K562 (cell line): Measurements from ENCODE around the gene MED19. TPM values are rescaled to one million over a fixed set of nuclear protein-coding genes. Genes with fewer than 3 reads are reported as not detected.
A peak's percentile ranks its signal among the peaks of the same experiment; 100 is the strongest.

Source experiments
- ATAC-seq: fragments of 200-7000 bp; cut with Tn5 transposase; 3 replicates; pipeline ENCODE4 v1.9.1; 2020; ENCODE audit warnings: moderate library complexity
- BruUV-seq: library from RNA; stranded (reverse); fragments of 400-500 nt; replicated peaks from 2 replicates; lab custom pipeline; 2021; lab: Mats Ljungman, UMichigan
- CTCF ChIA-PET: fragments of 300-600 bp; formaldehyde crosslinking; extraction: SDS; loops from one replicate; lab custom pipeline; 2021; ENCODE audit warnings: low intra/inter-chr PET ratio; lab: Yijun Ruan, JAX
- POLR2A ChIA-PET: fragments of 300-600, 350-650 bp; sonication (Branson Sonifier 250); formaldehyde crosslinking; extraction: SDS; loops from one replicate; lab custom pipeline; 2021; ENCODE audit warnings: antibody characterized with exemption, inconsistent platforms; lab: Yijun Ruan, JAX
- DNase-seq, 4 experiments: peaks; one replicate each; pipeline versions ENCODE4 v3.0.0 to v3.0.0-alpha.2; 2011 to 2018; ENCODE audit warnings: low spot score in 3 of 4, mixed read lengths in 3 of 4; ENCODE audit errors: extremely low read depth in 1 of 4
- FAIRE-seq: peaks from 2 replicates; lab custom pipeline; 2011; peaks lifted over from hg19 to GRCh38; lab: Jason Lieb, UNC
- H2AFZ ChIP-seq: 2 replicates; pipeline ENCODE4 v1.6.0; 2011; ENCODE audit warnings: low read depth, low read length, control low read depth, inconsistent platforms
- H3K27ac ChIP-seq: fragments of 200-600 bp; 3 replicates; pipeline ENCODE4 v1.8.0; 2011; ENCODE audit warnings: low read depth, mild to moderate bottlenecking, control low read depth, inconsistent platforms, low read length, moderate library complexity, mixed read lengths; ENCODE audit errors: extremely low read depth
- H3K27me3 ChIP-seq, 2 experiments: fragments of 300-600 bp in 1 of 2; 2 replicates in 1 of 2; 3 replicates in 1 of 2; pipeline versions ENCODE4 v1.6.0 to v1.8.0; 2011; ENCODE audit warnings: inconsistent platforms in 2 of 2, low read length in 2 of 2, mild to moderate bottlenecking in 1 of 2, mixed read lengths in 1 of 2, moderate library complexity in 1 of 2; ENCODE audit not compliant: control insufficient read depth in 2 of 2, insufficient read depth in 2 of 2
- H3K36me3 ChIP-seq: fragments of 300-600 bp; 3 replicates; pipeline ENCODE4 v1.8.0; 2011; ENCODE audit warnings: mild to moderate bottlenecking, low read length, inconsistent platforms; ENCODE audit not compliant: control insufficient read depth, insufficient read depth
- H3K4me1 ChIP-seq, 2 experiments: fragments of 200-600 bp in 1 of 2; replicated peaks in 1 of 2; 2 replicates in 1 of 2; 3 replicates in 1 of 2; pipeline versions ENCODE4 v1.5.1 to v1.8.0; 2011; ENCODE audit warnings: inconsistent platforms in 2 of 2, low read length in 2 of 2, mild to moderate bottlenecking in 1 of 2, mixed read lengths in 1 of 2, moderate library complexity in 1 of 2; ENCODE audit not compliant: control insufficient read depth in 2 of 2, insufficient read depth in 2 of 2
- H3K4me2 ChIP-seq: 2 replicates; pipeline ENCODE4 v1.6.1; 2011; ENCODE audit warnings: low read length, control low read depth, inconsistent platforms, mixed read lengths; ENCODE audit not compliant: insufficient read depth
- H3K4me3 ChIP-seq: fragments of 200-600 bp; sonication (generic), shearing (Covaris generic); 2 replicates; pipeline ENCODE4 v1.5.1; 2016; ENCODE audit warnings: control low read depth, inconsistent platforms
- H3K79me2 ChIP-seq: fragments of 200-600 bp; 3 replicates; pipeline ENCODE4 v1.8.0; 2011; ENCODE audit warnings: low read length, inconsistent platforms; ENCODE audit not compliant: control insufficient read depth, insufficient read depth
- H3K9ac ChIP-seq, 2 experiments: 2 replicates each; pipeline versions ENCODE4 v1.6.0 to v1.6.1; 2011; ENCODE audit warnings: low read depth in 2 of 2, low read length in 2 of 2, control low read depth in 1 of 2, inconsistent platforms in 1 of 2, mild to moderate bottlenecking in 1 of 2, mixed read lengths in 1 of 2; ENCODE audit not compliant: insufficient read depth in 1 of 2
- H3K9me1 ChIP-seq: one replicate; pipeline ENCODE4 v1.6.0; 2011; ENCODE audit warnings: inconsistent platforms, mild to moderate bottlenecking, low read length, moderate library complexity; ENCODE audit not compliant: control insufficient read depth, insufficient read depth
- H3K9me3 ChIP-seq: replicated peaks from 2 replicates; pipeline ENCODE4 v1.5.1; 2011; ENCODE audit warnings: low read depth, low read length, inconsistent platforms; ENCODE audit not compliant: control insufficient read depth, insufficient read depth
- H4K20me1 ChIP-seq: replicated peaks from 2 replicates; pipeline ENCODE4 v1.6.1; 2011; ENCODE audit warnings: low read length, inconsistent platforms, mixed read lengths; ENCODE audit not compliant: control insufficient read depth, insufficient read depth
- CEBPB ChIP-seq: fragments of 450-650 bp; IDR thresholded peaks from 2 replicates; pipeline ENCODE4 v1.6.1; 2016; ENCODE audit warnings: missing genetic modification characterization, missing compliant biosample characterization
- ETV6 ChIP-seq, 3 experiments: fragments of 150-350 bp in 1 of 3; sonication (generic) in 1 of 3; formaldehyde crosslinking in 1 of 3; IDR thresholded peaks; 2 replicates each; pipeline versions ENCODE4 v1.6.1 to v1.8.0; 2014 to 2022; ENCODE audit warnings: borderline replicate concordance in 2 of 3, low read depth in 2 of 3, antibody characterized with exemption in 1 of 3, low read length in 1 of 3, mild to moderate bottlenecking in 1 of 3, missing genetic modification reagents in 1 of 3
- NR4A1 ChIP-seq, 2 experiments: fragments of 250-450 bp in 1 of 2; fragments of 450-650 bp in 1 of 2; sonication (Bioruptor Pico) in 1 of 2; IDR thresholded peaks; 2 replicates each; pipeline versions ENCODE4 v1.4.0 to v1.6.1; 2016 to 2020; ENCODE audit warnings: mild to moderate bottlenecking in 2 of 2, missing compliant biosample characterization in 1 of 2, missing genetic modification characterization in 1 of 2, moderate library complexity in 1 of 2
- SMC3 ChIP-seq: conservative IDR thresholded peaks from 2 replicates; pipeline ENCODE4 v1.6.1; 2011; ENCODE audit warnings: low read depth, low read length, improper control_type of control experiment; ENCODE audit not compliant: insufficient read depth
- STAG1 ChIP-seq: sonication (generic); formaldehyde crosslinking; IDR thresholded peaks from 2 replicates; pipeline ENCODE4 v1.5.0; 2020; ENCODE audit warnings: missing genetic modification reagents, borderline replicate concordance
- TCF3 ChIP-seq: sonication (generic); formaldehyde crosslinking; IDR thresholded peaks from 2 replicates; pipeline ENCODE4 v1.4.0; 2020; ENCODE audit warnings: mild to moderate bottlenecking, missing genetic modification reagents
- WGBS: fragments of 100-300 bp; shearing (Covaris generic); methylation state at CpG from one replicate; pipeline ENCODE4 v1.1.6; 2016; ENCODE audit warnings: low coverage, mixed read lengths; ENCODE audit not compliant: insufficient coverage; ENCODE audit errors: missing lambda C conversion rate; 5-methylcytosine and 5-hydroxymethylcytosine counted together
- in situ Hi-C: fragments of 300-500 bp; cut with MboI; formaldehyde crosslinking; loops from 4 replicates; pipeline ENCODE4 v1.15.0; 2018; ENCODE audit warnings: inconsistent platforms, mixed read lengths
- intact Hi-C: fragments of 100-400 bp; cut with micrococcal nuclease; formaldehyde crosslinking; loops from 2 replicates; pipeline ENCODE4 v1.14.2; 2022
- polyA plus RNA-seq, 8 experiments: library from polyadenylated mRNA; depleted of rRNA in 4 of 8; stranded (reverse) in 5 of 8; unstranded in 3 of 8; fragments of >200 nt; fragmentation: Nextera tagmentation in 2 of 8; fragmentation: Illumina TruSeq in 1 of 8; extraction: Ambion mirVana in 2 of 8; extraction: Trizol in 1 of 8; gene quantifications; 2 replicates each; pipeline versions ENCODE4 v1.2.1 to v1.2.3, GENCODE V29; 2011 to 2014; ENCODE audit warnings: inconsistent platforms in 1 of 8, missing spikeins in 1 of 8
- total RNA-seq, 7 experiments: library from RNA; depleted of rRNA in 6 of 7; stranded (reverse); fragments of >200 nt in 6 of 7; fragmentation: Illumina TruSeq in 2 of 7; extraction: Trizol in 2 of 7; gene quantifications; 2 replicates each; pipeline versions ENCODE4 v1.2.1 to v1.2.3, GENCODE V29; 2011 to 2021; ENCODE audit warnings: low replicate concordance in 1 of 7
- TF ChIP-seq, protein P1 (sequence below), 2 experiments: fragments of 450-650 bp in 1 of 2; sonication (generic) in 1 of 2; formaldehyde crosslinking in 1 of 2; IDR thresholded peaks in 1 of 2; conservative IDR thresholded peaks in 1 of 2; 2 replicates each; pipeline versions ENCODE4 v1.6.1 to v1.8.1; 2016 to 2023; ENCODE audit warnings: mild to moderate bottlenecking in 2 of 2, moderate library complexity in 2 of 2, inconsistent platforms in 1 of 2, missing genetic modification reagents in 1 of 2
- TF ChIP-seq, protein P2 (sequence below), 2 experiments: fragments of 450-650 bp; formaldehyde crosslinking in 1 of 2; IDR thresholded peaks; 2 replicates each; pipeline versions ENCODE4 v1.4.0 to v1.6.1; 2014 to 2020; ENCODE audit warnings: mild to moderate bottlenecking in 2 of 2, borderline replicate concordance in 1 of 2, low read depth in 1 of 2

MED19 gene
- total and polyA plus RNA-seq, 9 of the 15 experiments (the other 6 are each of a cell fraction or from before 2014, with no cell fraction given): 7.3 to 23.5 (median 15.0) TPM

DNA sequence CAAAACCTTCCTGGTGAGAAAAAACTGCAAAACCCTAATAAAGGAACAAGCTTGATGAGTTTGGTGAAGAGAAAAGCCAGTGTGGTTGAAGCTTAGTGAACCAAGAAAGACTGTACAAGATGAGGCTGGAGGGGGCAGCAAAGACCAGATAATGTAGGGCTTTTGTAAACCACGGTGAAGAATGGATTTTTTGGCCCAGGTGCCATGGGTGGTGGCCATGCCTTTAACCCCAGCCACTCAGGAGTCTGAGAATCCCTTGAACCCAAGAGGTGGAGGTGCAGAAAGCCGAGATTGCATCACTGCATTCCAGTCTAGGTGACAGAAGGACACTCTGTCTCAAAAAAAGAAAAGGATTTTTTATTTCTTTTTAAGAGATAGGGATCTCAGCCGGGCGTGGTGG is 49.1 kb downstream of the MED19 start:
- no peaks in the 10 kb centered on the region for H4K20me1 ChIP-seq
- no TSS peak for BruUV-seq
- H3K36me3 ChIP-seq: peaks cover 34% of the 10 kb centered on the region; the same call in 2 of the 3 replicates
- no peak overlapping the region for H2AFZ ChIP-seq
- ChIA-PET CTCF (interaction anchor here (0.9 kb wide), 1 partner anchor 138 kb away, joined by 6 read pairs; no protein-coding TSS in a partner anchor), POLR2A (interaction anchor here (0.6 to 1.2 kb wide), 7 partner anchors 12 to 349 kb away, joined by 3 read pairs; partner anchors contain the start of gene SELENOH)
- H3K79me2 ChIP-seq: peaks cover 19% of the 10 kb centered on the region
- ATAC-seq (no peak), FAIRE-seq (no peak), DNase-seq (peak in 1 of 4 experiments; percentile 57)
- H3K9ac ChIP-seq: no peak overlapping the region; a peak in 1 of 4 replicates
- H3K9me1 ChIP-seq: no peaks in the 10 kb centered on the region
- WGBS: 32% methylated on average over 4 of the region's 4 CpGs
- no peak overlapping the region for H3K27ac ChIP-seq
- no peak overlapping the region for H3K4me3 ChIP-seq
- H3K9me3 ChIP-seq: no peaks in the 10 kb centered on the region
- in situ Hi-C loops (loop anchor here (10.0 to 25.0 kb wide), 2 partner anchors 142 to 849 kb away; partner anchors contain the start of gene OR5B21), intact Hi-C loops (loop anchor here (10.0 kb wide), 1 partner anchor 402 kb away; no protein-coding TSS in a partner anchor)
- H3K27me3 ChIP-seq: no peaks in the 10 kb centered on the region
- H3K4me2 ChIP-seq: no peak overlapping the region
- peaks cover 5 to 6% of the 10 kb centered on the region in 2 experiments; a peak in 4 of 5 replicates for H3K4me1 ChIP-seq
- no peak for TF ChIP-seq NR4A1 (CRISPR knock-in tag; IDR thresholded peaks at IDR 0.05)
- TF ChIP-seq NR4A1 (tag; IDR thresholded peaks at IDR 0.05): no peak
- TF ChIP-seq, protein P1, sequence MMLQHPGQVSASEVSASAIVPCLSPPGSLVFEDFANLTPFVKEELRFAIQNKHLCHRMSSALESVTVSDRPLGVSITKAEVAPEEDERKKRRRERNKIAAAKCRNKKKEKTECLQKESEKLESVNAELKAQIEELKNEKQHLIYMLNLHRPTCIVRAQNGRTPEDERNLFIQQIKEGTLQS (IDR thresholded peaks at IDR 0.05): peak; percentile 69
- TF ChIP-seq, protein P1 (CRISPR knock-in tag; conservative IDR thresholded peaks at IDR 0.05): no peak
- no peak for TF ChIP-seq TCF3 (CRISPR knock-in tag)
- peak; percentile 62; the same call in 1 of the 2 replicates for TF ChIP-seq STAG1
- TF ChIP-seq SMC3: 0 out of 2 replicates have a peak, but pooled peaks have one; percentile 20
- TF ChIP-seq, protein P2, sequence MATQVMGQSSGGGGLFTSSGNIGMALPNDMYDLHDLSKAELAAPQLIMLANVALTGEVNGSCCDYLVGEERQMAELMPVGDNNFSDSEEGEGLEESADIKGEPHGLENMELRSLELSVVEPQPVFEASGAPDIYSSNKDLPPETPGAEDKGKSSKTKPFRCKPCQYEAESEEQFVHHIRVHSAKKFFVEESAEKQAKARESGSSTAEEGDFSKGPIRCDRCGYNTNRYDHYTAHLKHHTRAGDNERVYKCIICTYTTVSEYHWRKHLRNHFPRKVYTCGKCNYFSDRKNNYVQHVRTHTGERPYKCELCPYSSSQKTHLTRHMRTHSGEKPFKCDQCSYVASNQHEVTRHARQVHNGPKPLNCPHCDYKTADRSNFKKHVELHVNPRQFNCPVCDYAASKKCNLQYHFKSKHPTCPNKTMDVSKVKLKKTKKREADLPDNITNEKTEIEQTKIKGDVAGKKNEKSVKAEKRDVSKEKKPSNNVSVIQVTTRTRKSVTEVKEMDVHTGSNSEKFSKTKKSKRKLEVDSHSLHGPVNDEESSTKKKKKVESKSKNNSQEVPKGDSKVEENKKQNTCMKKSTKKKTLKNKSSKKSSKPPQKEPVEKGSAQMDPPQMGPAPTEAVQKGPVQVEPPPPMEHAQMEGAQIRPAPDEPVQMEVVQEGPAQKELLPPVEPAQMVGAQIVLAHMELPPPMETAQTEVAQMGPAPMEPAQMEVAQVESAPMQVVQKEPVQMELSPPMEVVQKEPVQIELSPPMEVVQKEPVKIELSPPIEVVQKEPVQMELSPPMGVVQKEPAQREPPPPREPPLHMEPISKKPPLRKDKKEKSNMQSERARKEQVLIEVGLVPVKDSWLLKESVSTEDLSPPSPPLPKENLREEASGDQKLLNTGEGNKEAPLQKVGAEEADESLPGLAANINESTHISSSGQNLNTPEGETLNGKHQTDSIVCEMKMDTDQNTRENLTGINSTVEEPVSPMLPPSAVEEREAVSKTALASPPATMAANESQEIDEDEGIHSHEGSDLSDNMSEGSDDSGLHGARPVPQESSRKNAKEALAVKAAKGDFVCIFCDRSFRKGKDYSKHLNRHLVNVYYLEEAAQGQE (IDR thresholded peaks at IDR 0.05; ENCODE audit: borderline replicate concordance): peak; percentile 58; the same call in 1 of the 2 replicates
- TF ChIP-seq, protein P2 (CRISPR knock-in tag; IDR thresholded peaks at IDR 0.05; ENCODE audit: low read depth): no peak
- no peak for TF ChIP-seq ETV6 (IDR thresholded peaks at IDR 0.05; ENCODE audit: borderline replicate concordance in 1 of 2, low read depth in 2 of 2, low read length in 1 of 2)
- TF ChIP-seq ETV6 (CRISPR knock-in tag; IDR thresholded peaks at IDR 0.05; ENCODE audit: borderline replicate concordance): no peak
- peak; percentile 38; the same call in 1 of the 2 replicates for TF ChIP-seq CEBPB (tag)
